Stimulated activated CD8-positive, alpha-beta memory T cell treated with anti-CD3 and anti-CD28 coated beads, Interleukin-4, amount 100 ng/mL, for 48 hours (primary cell): ENCODE measurements around the gene TLCD1.
"Not testable (repeated sequence)": the region's sequence is repeated elsewhere in the genome, so short reads cannot be mapped to it uniquely, and the experiment has no call there.

ENCODE experiments used
- DNase-seq: peaks from one replicate; pipeline ENCODE4 v3.0.0-alpha.2; 2020

The TLCD1 gene

DNA sequence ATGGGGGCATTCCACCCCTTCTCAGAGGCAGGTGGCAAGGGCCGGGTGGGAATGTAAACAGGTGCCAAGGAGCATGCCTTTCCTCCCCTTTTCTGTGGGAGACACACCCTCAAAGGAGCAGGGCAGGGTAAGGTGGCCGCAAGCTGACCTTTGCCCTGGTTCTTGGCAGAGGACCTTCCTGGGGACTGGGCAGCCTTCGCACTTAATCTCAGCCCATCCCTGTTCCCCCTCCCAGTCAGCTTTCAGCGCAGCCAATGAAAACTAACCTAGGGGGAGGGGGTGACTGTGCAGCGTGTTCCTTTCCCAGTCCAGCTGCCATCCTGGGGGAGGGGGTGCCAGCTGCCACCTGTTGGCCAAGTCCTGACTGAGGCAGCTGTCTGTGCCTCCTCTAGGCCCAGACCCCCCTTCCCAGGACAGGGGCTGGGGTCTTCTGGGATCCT lies 20.6 kb upstream of the TLCD1 start:
- no peak for DNase-seq

GRCh38 chr17:28745786-28746411 lies 19.9 kb upstream of the TLCD1 start:
- DNase-seq: no peak

GRCh38 chr17:28744972-28745785 lies 19.1 kb upstream of the TLCD1 start:
- no peak for DNase-seq

DNA sequence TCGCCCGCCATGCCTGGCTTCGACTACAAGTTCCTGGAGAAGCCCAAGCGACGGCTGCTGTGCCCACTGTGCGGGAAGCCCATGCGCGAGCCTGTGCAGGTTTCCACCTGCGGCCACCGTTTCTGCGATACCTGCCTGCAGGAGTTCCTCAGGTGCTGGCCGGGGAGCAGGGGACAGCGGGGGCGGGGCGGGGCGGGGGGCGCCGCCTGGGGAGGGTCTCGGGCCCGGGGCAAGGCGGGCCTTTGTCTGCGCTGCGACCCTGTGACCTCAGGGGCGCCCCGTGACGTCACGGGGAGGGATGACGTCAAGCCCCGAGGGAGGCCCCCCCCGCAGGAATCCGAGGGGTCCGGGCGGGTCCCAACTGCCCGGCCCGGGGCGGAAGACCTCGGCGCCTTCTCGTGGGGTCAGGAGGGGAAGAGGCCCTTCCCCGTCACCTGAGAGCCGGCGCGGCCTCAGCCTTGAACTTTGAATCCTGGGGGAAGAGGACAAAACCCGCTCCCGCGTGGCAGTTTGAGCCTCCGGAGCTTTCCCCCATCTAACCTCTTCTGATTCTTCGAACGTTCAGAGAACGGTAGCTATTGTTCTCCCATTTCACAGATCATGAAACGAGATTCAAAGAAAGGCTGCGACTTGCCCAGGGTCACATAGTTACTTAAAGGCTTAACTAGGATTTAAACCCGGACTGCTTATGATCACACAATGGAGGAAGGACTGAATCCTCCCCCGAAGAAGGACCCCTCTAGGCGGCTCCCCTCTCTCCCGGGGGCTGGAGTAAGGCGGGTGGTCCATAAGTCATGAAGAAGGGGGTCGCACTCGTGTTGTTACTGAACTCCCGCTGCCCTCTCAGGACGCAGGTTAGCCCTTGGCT lies 18.3 kb upstream of the TLCD1 start:
- DNase-seq: peak; percentile 84

DNA sequence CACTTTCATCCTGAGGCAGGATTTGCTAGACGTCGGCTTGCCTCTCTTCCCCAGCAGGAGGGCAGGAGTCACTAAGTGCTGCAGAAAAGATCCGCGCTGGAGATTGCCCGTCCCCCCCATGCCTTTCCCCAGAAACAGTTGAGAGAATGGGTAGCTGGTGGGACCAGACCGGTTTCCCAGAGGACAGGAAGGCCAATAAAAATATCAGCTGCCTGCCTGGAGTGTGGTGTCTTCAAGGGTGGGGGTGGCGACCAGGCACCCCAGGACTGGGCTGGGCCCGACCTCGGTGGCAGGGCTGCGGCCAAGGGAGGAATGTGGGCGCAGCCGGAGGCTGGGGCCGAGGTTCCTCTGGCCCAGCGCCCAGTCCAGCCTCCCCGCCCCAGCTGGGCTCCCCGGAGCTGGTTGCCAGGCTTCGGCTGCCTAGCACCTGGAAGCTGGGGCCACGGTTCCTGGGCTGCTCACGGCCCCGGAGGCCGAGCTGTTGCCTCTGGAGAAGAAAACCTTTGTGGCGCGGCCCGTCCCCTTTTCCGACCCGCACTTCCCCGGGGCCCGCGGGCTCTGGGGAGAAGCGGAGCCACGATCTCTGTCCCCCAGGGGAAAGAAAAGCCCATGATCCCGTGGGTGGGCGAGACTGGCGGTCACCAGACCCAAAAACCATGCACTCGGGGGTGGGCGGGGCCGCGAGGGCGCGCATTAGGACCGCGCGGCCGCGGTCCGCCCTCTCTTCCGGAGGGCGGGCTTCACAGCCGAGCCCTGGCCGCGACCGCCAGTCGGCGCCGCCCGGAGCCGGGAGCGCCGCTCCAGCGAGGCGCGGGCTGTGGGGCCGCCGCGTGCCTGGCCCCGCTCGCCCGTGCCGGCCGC lies 17.4 kb upstream of the TLCD1 start, which contains the start of gene TRAF4:
TRAF4 (plus strand) TSS at position 769 of the 861 bp plus-strand sequence. CDS start 102 bp downstream, outside the sequence.
- DNase-seq: peak; percentile 89

DNA sequence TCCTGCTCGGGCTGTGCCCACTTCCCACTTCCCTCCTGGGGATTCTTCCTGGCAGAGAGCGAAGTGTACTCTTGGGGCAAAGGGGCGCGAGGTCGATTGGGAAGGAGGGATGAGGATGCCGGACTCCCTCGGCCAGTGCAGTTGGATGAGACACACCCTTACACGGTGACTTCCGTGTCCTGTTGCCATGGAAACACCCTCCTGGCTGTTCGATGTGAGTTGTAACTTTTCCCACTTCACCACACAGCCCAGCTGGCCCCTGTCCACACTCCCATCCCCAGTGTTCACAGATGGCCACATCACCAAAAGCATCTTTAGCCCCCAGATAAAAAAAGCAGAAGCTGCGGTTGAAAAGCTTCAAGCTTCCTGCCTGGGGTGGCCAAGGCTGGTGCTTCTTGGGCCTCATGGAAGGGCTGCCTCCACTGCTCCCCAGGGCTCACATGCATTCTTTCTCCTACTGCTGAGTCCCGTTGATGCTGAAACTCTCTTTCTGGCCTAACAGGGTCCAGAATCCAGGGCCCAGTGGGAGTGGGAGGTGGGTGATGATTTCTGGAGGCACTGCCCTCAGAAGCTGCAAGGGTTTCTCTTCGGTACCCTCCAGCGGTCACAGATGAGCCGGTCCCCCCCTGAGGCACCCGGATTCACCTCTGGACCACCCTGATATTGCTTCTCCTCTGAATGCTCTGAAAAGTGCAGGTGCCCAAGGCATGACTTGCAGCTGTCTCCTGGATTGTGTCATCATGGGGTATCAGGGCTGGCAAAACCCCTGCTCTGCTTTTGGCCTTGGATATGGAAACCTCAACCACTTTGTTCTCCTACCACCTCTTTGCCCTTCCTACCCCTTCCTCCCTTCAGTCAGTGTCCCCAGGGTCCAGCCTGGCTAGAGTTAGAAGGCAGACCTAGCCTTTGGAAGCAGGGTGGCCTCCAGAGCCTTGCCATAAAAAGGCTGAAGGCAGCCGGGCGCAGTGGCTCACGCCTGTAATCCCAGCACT lies 15.6 kb upstream of the TLCD1 start:
- no peak for DNase-seq

DNA sequence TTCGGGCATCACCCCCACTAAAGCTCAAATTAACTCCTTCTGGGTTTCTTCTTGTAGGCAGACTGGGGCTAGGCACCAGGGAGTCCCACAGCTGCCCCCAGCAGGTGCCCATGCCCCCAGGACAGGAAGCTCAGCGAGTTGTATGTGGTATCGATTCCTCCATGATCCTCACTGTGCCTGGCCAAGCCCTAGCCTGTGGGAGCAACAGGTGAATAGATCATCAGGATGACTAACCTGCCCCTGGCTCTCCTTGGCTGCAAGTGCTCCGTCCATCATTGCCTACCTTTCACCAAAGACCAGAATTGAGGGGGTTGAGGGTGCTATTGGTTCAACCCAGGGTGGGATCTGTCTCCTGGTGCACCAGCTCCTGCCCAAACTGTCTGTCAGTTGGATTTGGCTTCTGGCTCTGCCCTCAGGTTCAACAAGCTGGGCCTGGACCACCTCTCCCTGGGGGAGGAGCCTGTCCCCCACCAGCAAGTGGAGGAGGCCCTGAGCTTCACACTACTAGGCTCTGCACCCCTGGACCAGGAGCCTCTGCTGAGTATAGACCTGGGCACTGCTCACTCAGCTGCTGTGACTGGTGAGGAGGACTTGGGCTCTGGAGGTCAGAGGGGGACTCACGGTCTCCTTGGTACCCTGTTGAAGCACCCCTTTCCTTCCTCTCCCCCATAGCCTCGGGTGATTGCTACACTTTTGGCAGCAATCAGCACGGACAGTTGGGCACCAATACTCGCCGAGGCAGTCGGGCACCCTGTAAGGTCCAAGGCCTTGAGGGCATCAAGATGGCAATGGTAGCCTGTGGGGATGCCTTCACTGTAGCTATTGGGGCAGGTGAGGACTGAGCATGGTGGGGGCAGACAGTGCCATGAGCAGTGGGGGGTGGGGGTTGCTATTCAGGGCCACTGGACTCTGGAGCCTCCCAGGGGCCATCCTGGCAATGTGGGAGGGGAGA lies 14.6 kb upstream of the TLCD1 start:
- no peak for DNase-seq

- DNase-seq: peak; percentile 68
Observed at GRCh38 chr17:28738680-28739384, 12.8 kb upstream of the TLCD1 start.

DNA sequence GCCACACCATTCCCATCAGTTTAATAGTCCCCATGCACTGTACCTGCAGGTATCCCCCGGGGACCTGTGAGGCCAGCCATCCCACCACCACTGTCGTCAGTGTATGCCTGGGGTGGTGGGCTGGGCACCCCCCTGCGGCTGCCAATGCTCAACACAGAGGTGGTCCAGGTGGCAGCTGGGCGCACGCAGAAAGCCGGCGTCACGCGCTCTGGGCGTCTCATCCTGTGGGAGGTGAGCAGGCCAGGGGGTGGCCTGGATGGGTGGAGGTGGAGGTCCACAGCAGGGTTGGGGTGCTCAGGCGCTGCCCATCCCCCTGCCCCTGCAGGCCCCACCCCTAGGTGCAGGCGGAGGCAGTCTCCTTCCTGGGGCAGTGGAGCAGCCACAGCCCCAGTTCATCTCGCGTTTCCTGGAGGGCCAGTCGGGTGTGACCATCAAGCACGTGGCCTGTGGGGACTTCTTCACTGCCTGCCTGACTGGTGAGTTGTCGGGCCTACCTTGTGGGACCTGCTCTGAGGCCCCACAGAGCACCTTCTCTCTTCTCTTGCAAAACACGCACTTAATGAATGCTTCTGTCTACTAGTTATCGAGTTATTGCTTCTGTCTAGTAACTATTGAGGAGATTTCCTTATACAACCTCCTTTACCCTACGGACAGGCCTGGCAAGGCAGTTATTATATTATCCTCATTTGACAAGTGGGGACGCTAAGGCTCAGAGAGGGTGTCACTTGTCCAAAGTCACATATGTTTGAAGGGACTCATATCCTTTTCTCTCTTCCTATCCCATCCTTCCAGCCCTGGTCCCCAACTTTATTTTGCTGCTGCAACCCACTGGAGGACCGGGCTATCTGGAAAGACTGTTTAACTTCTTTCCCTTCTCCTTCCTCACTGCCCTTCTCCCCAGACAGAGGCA lies 12.0 kb upstream of the TLCD1 start:
- DNase-seq: no peak

DNA sequence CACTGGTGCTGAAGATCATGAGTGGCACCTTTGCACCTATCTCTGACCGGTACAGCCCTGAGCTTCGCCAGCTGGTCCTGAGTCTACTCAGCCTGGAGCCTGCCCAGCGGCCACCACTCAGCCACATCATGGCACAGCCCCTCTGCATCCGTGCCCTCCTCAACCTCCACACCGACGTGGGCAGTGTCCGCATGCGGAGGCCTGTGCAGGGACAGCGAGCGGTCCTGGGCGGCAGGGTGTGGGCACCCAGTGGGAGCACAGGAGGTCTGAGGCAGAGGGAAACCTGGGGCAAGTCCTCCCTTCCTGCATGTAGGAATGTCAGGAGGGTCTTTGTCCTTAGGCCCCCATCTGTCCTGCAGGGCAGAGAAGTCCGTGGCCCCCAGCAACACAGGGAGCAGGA lies 11.3 kb upstream of the TLCD1 start:
- DNase-seq: no peak

DNA sequence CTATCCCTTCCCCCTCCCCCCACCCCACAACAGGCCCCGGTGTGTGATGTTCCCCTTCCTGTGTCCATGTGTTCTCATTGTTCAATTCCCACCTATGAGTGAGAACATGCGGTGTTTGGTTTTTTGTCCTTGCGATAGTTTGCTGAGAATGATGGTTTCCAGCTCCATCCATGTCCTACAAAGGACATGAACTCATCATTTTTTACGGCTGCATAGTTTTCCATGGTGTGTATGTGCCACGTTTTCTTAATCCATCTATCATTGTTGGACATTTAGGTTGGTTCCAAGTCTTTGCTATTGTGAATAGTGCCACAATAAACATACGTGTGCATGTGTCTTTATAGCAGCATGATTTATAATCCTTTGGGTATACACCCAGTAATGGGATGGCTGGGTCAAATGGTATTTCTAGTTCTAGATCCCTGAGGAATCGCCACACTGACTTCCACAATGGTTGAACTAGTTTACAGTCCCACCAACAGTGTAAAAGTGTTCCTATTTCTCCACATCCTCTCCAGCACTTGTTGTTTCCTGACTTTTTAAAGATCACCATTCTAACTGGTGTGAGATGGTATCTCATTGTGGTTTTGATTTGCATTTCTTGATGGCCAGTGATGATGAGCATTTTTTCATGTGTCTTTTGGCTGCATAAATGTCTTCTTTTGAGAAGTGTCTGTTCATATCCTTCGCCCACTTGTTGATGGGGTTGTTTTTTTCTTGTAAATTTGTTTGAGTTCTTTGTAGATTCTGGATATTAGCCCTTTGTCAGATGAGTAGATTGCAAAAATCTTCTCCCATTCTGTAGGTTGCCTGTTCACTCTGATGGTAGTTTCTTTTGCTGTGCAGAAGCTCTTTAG lies 10.1 kb upstream of the TLCD1 start:
- not testable (repeated sequence) for DNase-seq

GRCh38 chr17:28735242-28735722 lies 9.2 kb upstream of the TLCD1 start:
- no peak for DNase-seq

DNA sequence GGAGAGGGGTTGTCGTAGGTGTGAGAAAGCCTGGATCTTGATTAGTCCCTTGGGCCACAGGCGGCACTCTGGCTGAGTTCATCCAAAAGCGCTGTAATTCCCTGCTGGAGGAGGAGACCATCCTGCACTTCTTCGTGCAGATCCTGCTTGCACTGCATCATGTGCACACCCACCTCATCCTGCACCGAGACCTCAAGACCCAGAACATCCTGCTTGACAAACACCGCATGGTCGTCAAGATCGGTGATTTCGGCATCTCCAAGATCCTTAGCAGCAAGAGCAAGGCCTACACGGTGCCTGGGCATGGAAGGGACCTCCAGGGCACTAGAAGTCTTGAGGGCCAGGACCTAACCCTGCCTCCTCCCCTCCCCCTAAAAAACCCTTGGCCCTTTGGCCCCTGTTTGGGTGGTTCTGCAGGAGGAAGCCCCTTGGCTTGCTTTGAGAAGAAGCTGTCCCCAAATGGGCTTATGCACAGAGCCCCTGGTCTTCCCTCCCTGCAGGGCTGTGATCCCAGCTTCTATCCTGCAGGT lies 8.7 kb upstream of the TLCD1 start:
- no peak for DNase-seq

GRCh38 chr17:28733346-28733745 lies 7.3 kb upstream of the TLCD1 start:
- no peak for DNase-seq

DNA sequence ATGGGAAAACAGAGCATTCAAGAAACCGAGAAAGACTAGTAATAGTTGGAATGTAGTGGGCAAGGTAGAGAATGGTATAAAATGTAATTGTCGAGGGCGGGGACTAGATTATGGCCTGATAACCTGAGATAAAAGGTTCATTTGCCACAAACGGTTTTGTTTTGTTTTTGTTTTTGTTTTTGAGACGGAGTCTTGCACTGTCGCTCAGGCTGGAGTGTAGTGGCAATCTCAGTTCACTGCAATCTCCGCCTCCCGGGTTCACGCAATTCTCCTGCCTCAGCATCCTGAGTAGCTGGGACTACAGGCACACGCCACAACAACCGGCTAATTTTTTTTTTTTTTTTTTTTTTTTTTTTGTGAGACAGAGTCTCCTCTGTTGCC lies 3.9 kb upstream of the TLCD1 start:
- DNase-seq: no peak

- DNase-seq: peak; percentile 100
Observed at GRCh38 chr17:28728364-28729200, 2.5 kb upstream of the TLCD1 start, which contains the start of gene NEK8. NEK8 (plus strand) TSS chr17:28728788; CDS start chr17:28728814, 26 bp downstream.
